ENCODE measurements around the gene DYNLL1.

- no peak for TF ChIP-seq POLR2A (IDR thresholded peaks at IDR 0.05)
- no peak for TF ChIP-seq CTCF (IDR thresholded peaks at IDR 0.05)
Measured at GRCh38 chr12:120489018-120489417, 6.9 kb upstream of the DYNLL1 start.
